ENCODE measurements around the gene FAM53A.

DNA sequence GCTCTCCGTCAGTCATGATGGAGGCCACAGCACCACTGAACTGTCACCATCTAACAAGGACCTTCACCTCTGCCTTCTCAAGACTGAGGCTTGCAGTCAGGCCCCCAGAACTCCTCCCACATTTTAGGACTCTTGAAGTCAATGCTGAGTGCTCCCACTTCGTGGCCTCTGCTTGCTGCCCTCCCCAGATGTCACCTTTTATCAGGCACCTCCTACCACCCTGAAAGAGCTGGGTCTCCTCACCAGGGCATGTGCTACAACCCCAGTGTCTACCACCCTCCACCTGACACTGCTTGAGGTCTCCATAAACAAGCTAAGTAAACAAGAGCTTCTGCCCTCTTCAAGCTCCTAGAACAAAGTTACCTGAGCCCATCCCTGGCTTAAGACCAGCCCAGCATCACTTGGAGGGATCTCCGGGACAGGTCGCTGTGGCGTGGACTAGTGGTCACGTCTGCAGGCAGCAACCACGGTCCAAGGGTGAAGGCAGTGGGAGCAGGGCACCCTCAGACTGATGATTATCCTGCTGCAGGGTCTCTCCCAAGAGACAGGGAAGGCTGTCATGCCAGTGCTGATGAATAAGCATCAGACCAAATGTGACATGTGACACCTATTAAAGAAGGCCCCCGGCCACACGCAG, 7.7 kb upstream of the FAM53A start:
- TF ChIP-seq, protein P1, sequence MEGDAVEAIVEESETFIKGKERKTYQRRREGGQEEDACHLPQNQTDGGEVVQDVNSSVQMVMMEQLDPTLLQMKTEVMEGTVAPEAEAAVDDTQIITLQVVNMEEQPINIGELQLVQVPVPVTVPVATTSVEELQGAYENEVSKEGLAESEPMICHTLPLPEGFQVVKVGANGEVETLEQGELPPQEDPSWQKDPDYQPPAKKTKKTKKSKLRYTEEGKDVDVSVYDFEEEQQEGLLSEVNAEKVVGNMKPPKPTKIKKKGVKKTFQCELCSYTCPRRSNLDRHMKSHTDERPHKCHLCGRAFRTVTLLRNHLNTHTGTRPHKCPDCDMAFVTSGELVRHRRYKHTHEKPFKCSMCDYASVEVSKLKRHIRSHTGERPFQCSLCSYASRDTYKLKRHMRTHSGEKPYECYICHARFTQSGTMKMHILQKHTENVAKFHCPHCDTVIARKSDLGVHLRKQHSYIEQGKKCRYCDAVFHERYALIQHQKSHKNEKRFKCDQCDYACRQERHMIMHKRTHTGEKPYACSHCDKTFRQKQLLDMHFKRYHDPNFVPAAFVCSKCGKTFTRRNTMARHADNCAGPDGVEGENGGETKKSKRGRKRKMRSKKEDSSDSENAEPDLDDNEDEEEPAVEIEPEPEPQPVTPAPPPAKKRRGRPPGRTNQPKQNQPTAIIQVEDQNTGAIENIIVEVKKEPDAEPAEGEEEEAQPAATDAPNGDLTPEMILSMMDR (conservative IDR thresholded peaks at IDR 0.05; ENCODE audit: low read length): no peak
- TF ChIP-seq EZH2phosphoT487 (IDR thresholded peaks at IDR 0.05; ENCODE audit: borderline replicate concordance, low read depth, low read length): no peak
